B cell (primary cell): ENCODE results near the gene TOP3B. TPM values are rescaled to one million over a fixed set of nuclear protein-coding genes. Genes with fewer than 3 reads are reported as not detected.

Experiments
- ATAC-seq: fragments of 200-7000 bp; cut with Tn5 transposase; one replicate; pipeline ENCODE4 v1.10.0; 2021; ENCODE audit warnings: low read depth, mild to moderate bottlenecking, moderate number of reproducible peaks, moderate library complexity
- CTCF ChIA-PET: fragments of 350-600 bp; sonication (Branson Sonifier 250); formaldehyde crosslinking; loops from one replicate; lab custom pipeline; 2021; ENCODE audit warnings: antibody characterized with exemption, inconsistent platforms; lab: Charles Lee
- POLR2A ChIA-PET: fragments of 350-600 bp; sonication (Branson Sonifier 250); formaldehyde crosslinking; loops from one replicate; lab custom pipeline; 2021; ENCODE audit warnings: antibody characterized with exemption; lab: Charles Lee
- DNase-seq: peaks from one replicate; pipeline ENCODE4 v3.0.0; 2013
- H2AFZ ChIP-seq: 2 replicates; pipeline ENCODE4 v1.6.1; 2012; ENCODE audit warnings: mild to moderate bottlenecking, low read depth, low read length; ENCODE audit not compliant: insufficient read depth, poor library complexity, severe bottlenecking
- H3K27ac ChIP-seq, 2 donors: 1 replicate in 1 of 2; 2 replicates in 1 of 2; pipeline ENCODE4 v1.5.1; 2012 to 2013; ENCODE audit warnings: low read length in 2 of 2, mild to moderate bottlenecking in 2 of 2, moderate library complexity in 1 of 2
- H3K27me3 ChIP-seq, 4 experiments: fragments of 200-600 bp in 1 of 4; sonication (generic) in 1 of 4; replicated peaks in 1 of 4; 1 replicate in 2 of 4; 2 replicates in 2 of 4; pipeline versions ENCODE4 v1.6.1 to v1.7.0; 2013 to 2016; ENCODE audit warnings: low read length in 3 of 4, mild to moderate bottlenecking in 2 of 4, mixed read lengths in 1 of 4, moderate library complexity in 1 of 4; ENCODE audit not compliant: insufficient read depth in 4 of 4, control insufficient read depth in 3 of 4; ENCODE audit errors: control extremely low read depth in 1 of 4
- H3K36me3 ChIP-seq, 2 experiments: replicated peaks in 1 of 2; 1 replicate in 1 of 2; 2 replicates in 1 of 2; pipeline versions ENCODE4 v1.6.1 to v1.7.1; 2013; ENCODE audit warnings: low read length in 1 of 2; ENCODE audit not compliant: insufficient read depth in 2 of 2, control insufficient read depth in 1 of 2; ENCODE audit errors: control extremely low read depth in 1 of 2, extremely low read depth in 1 of 2
- H3K4me1 ChIP-seq, 2 donors: fragments of 200-600 bp in 1 of 2; sonication (generic) in 1 of 2; 1 replicate in 1 of 2; 2 replicates in 1 of 2; pipeline versions ENCODE4 v1.5.1 to v1.6.1; 2013 to 2017; ENCODE audit warnings: low read length in 2 of 2; ENCODE audit not compliant: control insufficient read depth in 2 of 2, insufficient read depth in 2 of 2
- H3K4me2 ChIP-seq: replicated peaks from 2 replicates; pipeline ENCODE3; 2012; ENCODE audit warnings: mild to moderate bottlenecking, low read depth, low read length; ENCODE audit not compliant: poor library complexity, severe bottlenecking
- H3K4me3 ChIP-seq, 5 experiments: fragments of 200-600 bp in 1 of 5; sonication (generic) in 1 of 5; 1 replicate in 3 of 5; 2 replicates in 2 of 5; pipeline versions ENCODE4 v1.5.1 to v1.7.0; 2011 to 2016; ENCODE audit warnings: low read length in 4 of 5, mild to moderate bottlenecking in 4 of 5, low read depth in 2 of 5, control low read depth in 1 of 5, moderate library complexity in 1 of 5; ENCODE audit not compliant: insufficient read depth in 1 of 5; ENCODE audit errors: control extremely low read depth in 1 of 5, extremely low read depth in 1 of 5
- H3K79me2 ChIP-seq: fragments of 200-600 bp; sonication (generic); one replicate; pipeline ENCODE4 v1.6.0; 2016; ENCODE audit warnings: low read length; ENCODE audit not compliant: control insufficient read depth, insufficient read depth
- H3K9ac ChIP-seq: fragments of 200-600 bp; sonication (generic); 2 replicates; pipeline ENCODE4 v1.6.1; 2017; ENCODE audit warnings: mild to moderate bottlenecking, low read length, moderate library complexity
- H3K9me3 ChIP-seq, 3 donors: one replicate each; pipeline versions ENCODE4 v1.6.1 to v1.7.1; 2013; ENCODE audit warnings: low read length in 2 of 3; ENCODE audit not compliant: control insufficient read depth in 2 of 3, insufficient read depth in 1 of 3; ENCODE audit errors: control extremely low read depth in 1 of 3
- H4K20me1 ChIP-seq: 2 replicates; pipeline ENCODE4 v1.6.0; 2012; ENCODE audit warnings: mild to moderate bottlenecking, low read length; ENCODE audit not compliant: insufficient read depth, control insufficient read depth, poor library complexity, severe bottlenecking
- H3K27ac Mint-ChIP-seq: one replicate; pipeline ENCODE4 v1.8.0; 2021; ENCODE audit warnings: mixed read lengths
- H3K27me3 Mint-ChIP-seq: one replicate; pipeline ENCODE4 v1.8.0; 2021; ENCODE audit warnings: mixed read lengths
- H3K4me1 Mint-ChIP-seq: one replicate; pipeline ENCODE4 v1.8.0; 2021; ENCODE audit warnings: mixed read lengths
- H3K4me3 Mint-ChIP-seq: one replicate; pipeline ENCODE4 v1.8.0; 2021; ENCODE audit warnings: mixed read lengths
- H3K9me3 Mint-ChIP-seq: one replicate; pipeline ENCODE4 v1.8.0; 2022; ENCODE audit warnings: mixed read lengths; ENCODE audit not compliant: insufficient read depth
- EZH2 ChIP-seq: IDR thresholded peaks from 2 replicates; pipeline ENCODE4 v1.6.1; 2012; ENCODE audit warnings: borderline replicate concordance, low read depth, mild to moderate bottlenecking, moderate library complexity, low read length; ENCODE audit not compliant: insufficient read depth, poor library complexity, severe bottlenecking
- WGBS: methylation state at CpG from one replicate; pipeline ENCODE4 v1.1.5; 2013; ENCODE audit warnings: missing lambda C conversion rate; ENCODE audit not compliant: insufficient coverage; 5-methylcytosine and 5-hydroxymethylcytosine counted together
- intact Hi-C: fragments of 100-400 bp; cut with micrococcal nuclease; formaldehyde crosslinking; loops from one replicate; pipeline ENCODE4 v1.10.0; 2022
- polyA plus RNA-seq: library from polyadenylated mRNA; depleted of rRNA; stranded (reverse); fragments of >200 nt; gene quantifications from 2 replicates; pipeline ENCODE4 v1.2.3, GENCODE V29; 2012
- total RNA-seq, 2 donors: library from RNA; stranded (reverse); fragments of 120-200 nt in 1 of 2; gene quantifications; 1 replicate in 1 of 2; 2 replicates in 1 of 2; pipeline versions ENCODE4 v1.2.3 to v1.2.4, GENCODE V29; 2013 to 2022
- TF ChIP-seq, protein P1 (sequence below): fragments of 200-600 bp; IDR thresholded peaks from one replicate; pipeline ENCODE4 v1.8.0; 2022; ENCODE audit warnings: antibody characterized with exemption, mild to moderate bottlenecking

The TOP3B gene
- total and polyA plus RNA-seq, 2 donors (not counting 1 experiment from before 2014, with no cell fraction given), result 77.1 to 105 TPM

DNA sequence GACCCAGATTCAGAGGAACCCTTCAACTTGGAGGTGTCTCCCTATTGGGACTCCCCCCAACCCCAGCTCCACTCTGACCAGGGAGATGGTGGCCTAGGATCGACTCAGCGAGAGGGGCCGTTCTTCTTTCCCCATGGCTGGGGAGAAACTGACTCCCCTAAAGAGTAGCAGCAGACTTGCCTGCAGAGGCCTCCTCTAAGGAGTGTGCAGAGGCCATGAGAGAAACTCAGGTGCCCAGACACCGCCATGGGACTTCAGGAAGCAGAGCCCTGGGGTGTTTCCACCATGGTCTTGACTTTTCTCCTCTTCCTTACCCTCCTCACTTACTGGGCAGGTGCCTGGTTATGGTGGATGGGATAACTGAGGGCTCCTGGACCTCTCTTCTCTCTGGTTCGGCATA is 2.6 kb upstream of the TOP3B start:
- DNase-seq (no peak), ATAC-seq (no peak)
- Histone ChIP-seq H3K9me3 (peaks cover 0 to 4% (median 0%) of the 10 kb centered on the region in 3 donors), H2AFZ (no peak overlapping the region), H4K20me1 (no peaks in the 10 kb centered on the region), H3K4me1 (peaks cover 14 to 18% of the 10 kb centered on the region in 2 donors), H3K79me2 (peaks cover 33% of the 10 kb centered on the region), H3K4me2 (no peak overlapping the region), H3K27me3 (no peaks in the 10 kb centered on the region), H3K4me3 (no peak overlapping the region), H3K27ac (no peak overlapping the region), H3K9ac (no peak overlapping the region), H3K36me3 (no peaks in the 10 kb centered on the region)
- 92% methylated on average over 3 of the region's 5 CpGs for WGBS
- ChIA-PET CTCF (interaction anchor here (1.1 to 1.5 kb wide), 2 partner anchors 33 to 76 kb away, joined by 5 read pairs; partner anchors contain the start of gene PPM1F), POLR2A (no interaction called here)
- Mint-ChIP-seq H3K4me3 (no peak overlapping the region), H3K9me3 (no peaks in the 10 kb centered on the region), H3K4me1 (peaks cover 21% of the 10 kb centered on the region), H3K27me3 (no peaks in the 10 kb centered on the region), H3K27ac (no peak overlapping the region)
- TF ChIP-seq, protein P1, sequence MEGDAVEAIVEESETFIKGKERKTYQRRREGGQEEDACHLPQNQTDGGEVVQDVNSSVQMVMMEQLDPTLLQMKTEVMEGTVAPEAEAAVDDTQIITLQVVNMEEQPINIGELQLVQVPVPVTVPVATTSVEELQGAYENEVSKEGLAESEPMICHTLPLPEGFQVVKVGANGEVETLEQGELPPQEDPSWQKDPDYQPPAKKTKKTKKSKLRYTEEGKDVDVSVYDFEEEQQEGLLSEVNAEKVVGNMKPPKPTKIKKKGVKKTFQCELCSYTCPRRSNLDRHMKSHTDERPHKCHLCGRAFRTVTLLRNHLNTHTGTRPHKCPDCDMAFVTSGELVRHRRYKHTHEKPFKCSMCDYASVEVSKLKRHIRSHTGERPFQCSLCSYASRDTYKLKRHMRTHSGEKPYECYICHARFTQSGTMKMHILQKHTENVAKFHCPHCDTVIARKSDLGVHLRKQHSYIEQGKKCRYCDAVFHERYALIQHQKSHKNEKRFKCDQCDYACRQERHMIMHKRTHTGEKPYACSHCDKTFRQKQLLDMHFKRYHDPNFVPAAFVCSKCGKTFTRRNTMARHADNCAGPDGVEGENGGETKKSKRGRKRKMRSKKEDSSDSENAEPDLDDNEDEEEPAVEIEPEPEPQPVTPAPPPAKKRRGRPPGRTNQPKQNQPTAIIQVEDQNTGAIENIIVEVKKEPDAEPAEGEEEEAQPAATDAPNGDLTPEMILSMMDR, result no peak
- TF ChIP-seq EZH2, result no peak
- intact Hi-C loops, result no loop called here

DNA sequence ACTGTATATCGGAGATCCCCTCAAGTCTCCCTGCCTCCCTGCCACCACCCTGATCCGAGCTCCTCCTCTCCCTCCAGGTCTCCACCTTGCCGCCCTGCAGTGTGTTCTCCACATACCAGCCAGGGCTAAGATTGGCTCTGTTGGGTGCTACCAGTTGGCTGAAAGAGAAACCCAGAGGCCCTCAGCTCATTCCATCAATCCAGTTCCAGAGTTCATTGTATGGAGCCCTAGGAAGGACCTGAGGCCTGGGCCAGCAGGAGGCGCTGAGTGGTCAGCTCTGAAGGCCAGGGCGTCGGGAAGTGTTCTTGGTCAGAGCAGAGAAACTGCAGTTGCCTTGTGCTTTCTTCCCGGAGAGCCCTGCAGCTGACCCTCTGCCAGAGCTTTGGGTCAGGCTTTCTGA is 2.2 kb upstream of the TOP3B start:
- Mint-ChIP-seq H3K4me3 (peak overlapping the region; percentile 50), H3K4me1 (peaks cover 25% of the 10 kb centered on the region), H3K27ac (no peak overlapping the region), H3K9me3 (no peaks in the 10 kb centered on the region), H3K27me3 (no peaks in the 10 kb centered on the region)
- Histone ChIP-seq H3K4me2 (no peak overlapping the region), H3K79me2 (peaks cover 33% of the 10 kb centered on the region), H3K36me3 (no peaks in the 10 kb centered on the region), H3K9ac (no peak overlapping the region), H4K20me1 (no peaks in the 10 kb centered on the region), H3K27ac (no peak overlapping the region), H3K9me3 (peaks cover 0 to 4% (median 0%) of the 10 kb centered on the region in 3 donors), H2AFZ (no peak overlapping the region), H3K4me3 (no peak overlapping the region), H3K4me1 (peaks cover 14 to 18% of the 10 kb centered on the region in 2 donors), H3K27me3 (no peaks in the 10 kb centered on the region)
- ChIA-PET POLR2A (no interaction called here), CTCF (interaction anchor here (1.1 to 1.5 kb wide), 2 partner anchors 33 to 77 kb away, joined by 5 read pairs; partner anchors contain the start of gene PPM1F)
- intact Hi-C loops, result loop anchor here (5.0 kb wide), 1 partner anchor 48 kb away; no protein-coding TSS in a partner anchor
- DNase-seq (peak; percentile 10), ATAC-seq (no peak)
- TF ChIP-seq, protein P1, result no peak
- TF ChIP-seq EZH2, result no peak
- WGBS, result 69% methylated on average over 4 of the region's 7 CpGs
